Thymus (tissue), 11 donors: ENCODE data around the gene MYOM3. TPM values are rescaled to one million over a fixed set of nuclear protein-coding genes. Genes with fewer than 3 reads are reported as not detected.

Source experiments
- DNase-seq, 9 donors: peaks; one replicate each; pipeline ENCODE4 v3.0.0-alpha.2; 2013; ENCODE audit warnings: low spot score in 9 of 9, low read depth in 6 of 9, missing footprints in 1 of 9
- H3K27ac ChIP-seq, 2 donors: one replicate each; pipeline ENCODE4 v1.5.1; 2013; ENCODE audit warnings: control low read depth in 1 of 2, low read depth in 1 of 2, low read length in 1 of 2, mild to moderate bottlenecking in 1 of 2, moderate library complexity in 1 of 2
- H3K27me3 ChIP-seq, 2 donors: one replicate each; pipeline ENCODE4 v1.5.1; 2013; ENCODE audit warnings: low read length in 1 of 2; ENCODE audit not compliant: control insufficient read depth in 2 of 2, insufficient read depth in 1 of 2
- H3K36me3 ChIP-seq, 2 donors: one replicate each; pipeline ENCODE4 v1.5.1; 2013; ENCODE audit warnings: low read length in 1 of 2, mild to moderate bottlenecking in 1 of 2, moderate library complexity in 1 of 2; ENCODE audit not compliant: control insufficient read depth in 2 of 2, insufficient read depth in 2 of 2
- H3K4me1 ChIP-seq, 2 donors: one replicate each; pipeline ENCODE4 v1.5.1; 2013; ENCODE audit warnings: low read length in 2 of 2; ENCODE audit not compliant: control insufficient read depth in 2 of 2, insufficient read depth in 2 of 2
- H3K4me3 ChIP-seq, 2 donors: one replicate each; pipeline ENCODE4 v1.5.1; 2013; ENCODE audit warnings: low read length in 2 of 2, control low read depth in 1 of 2, mild to moderate bottlenecking in 1 of 2
- H3K9me3 ChIP-seq, 2 donors: one replicate each; pipeline ENCODE4 v1.5.1; 2013; ENCODE audit warnings: low read length in 1 of 2, mild to moderate bottlenecking in 1 of 2; ENCODE audit not compliant: control insufficient read depth in 2 of 2, insufficient read depth in 1 of 2
- WGBS: extraction: QIAGEN DNeasy Blood & Tissue Kit; methylation state at CpG from one replicate; pipeline ENCODE4 v1.1.7; 2013; 5-methylcytosine and 5-hydroxymethylcytosine counted together
- polyA plus RNA-seq: library from polyadenylated mRNA; stranded (reverse); fragments of 200-250 nt; gene quantifications from one replicate; pipeline ENCODE4 v1.2.3, GENCODE V29; 2013
- total RNA-seq: library from RNA; stranded (reverse); fragments of 120-200 nt; gene quantifications from one replicate; pipeline ENCODE4 v1.2.4, GENCODE V29; 2013
- donor health status: healthy.

The MYOM3 gene
- total and polyA plus RNA-seq, 2 donors: 0.71 to 1.5 TPM

DNA sequence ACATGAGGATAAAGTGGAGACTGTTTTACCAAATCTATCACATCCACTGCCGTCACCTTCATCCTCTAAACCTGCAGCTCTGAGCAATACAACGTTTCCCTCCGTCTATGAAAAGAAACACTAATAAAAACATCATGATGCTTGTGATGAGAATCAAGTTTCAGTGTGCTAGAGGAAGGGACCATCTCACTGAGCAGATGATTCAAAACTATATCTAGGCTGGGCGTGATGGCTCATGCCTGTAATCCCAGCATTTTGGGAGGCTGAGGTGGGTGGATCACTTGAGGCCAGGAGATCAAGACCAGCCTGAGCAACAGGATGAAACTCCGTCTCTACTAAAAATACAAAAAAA is 14.7 kb upstream of the MYOM3 start:
- Histone ChIP-seq H3K36me3 (no peaks in the 10 kb centered on the region), H3K4me1 (no peaks in the 10 kb centered on the region), H3K4me3 (no peak overlapping the region), H3K9me3 (peaks cover 0 to 4% of the 10 kb centered on the region in 2 donors), H3K27me3 (peaks cover 0 to 3% of the 10 kb centered on the region in 2 donors), H3K27ac (no peak overlapping the region)
- WGBS: 85% methylated on average over 5 of the region's 5 CpGs
- DNase-seq: no peak

GRCh38 chr1:24126018-24126671 is 14.2 kb upstream of the MYOM3 start:
- H3K4me1 ChIP-seq: no peaks in the 10 kb centered on the region
- peaks cover 0 to 3% of the 10 kb centered on the region in 2 donors for H3K27me3 ChIP-seq
- H3K9me3 ChIP-seq: peaks cover 0 to 4% of the 10 kb centered on the region in 2 donors
- H3K27ac ChIP-seq: no peak overlapping the region
- 57% methylated on average over 6 of the region's 6 CpGs for WGBS
- H3K36me3 ChIP-seq: no peaks in the 10 kb centered on the region
- H3K4me3 ChIP-seq: no peak overlapping the region
- DNase-seq: no peak

DNA sequence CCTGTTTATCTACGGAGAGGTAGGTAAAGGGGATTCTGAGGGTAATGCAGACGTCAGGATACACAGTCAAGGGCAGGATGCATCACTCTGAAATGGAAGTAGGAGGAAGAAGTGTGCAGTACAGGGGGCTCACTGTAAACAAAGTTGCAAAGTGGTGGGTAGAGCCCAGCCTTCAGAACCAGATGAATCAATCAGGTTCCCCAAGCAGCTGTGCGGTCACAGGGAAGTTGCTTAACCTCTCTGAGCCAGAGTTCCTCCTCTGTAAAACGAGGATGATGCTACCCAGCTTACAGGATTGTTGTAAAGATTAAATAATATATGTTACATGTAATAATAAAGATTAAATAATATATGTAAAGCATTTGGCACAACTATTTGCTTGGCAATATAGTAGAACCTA is 13.5 kb upstream of the MYOM3 start:
- Histone ChIP-seq H3K4me1 (peaks cover 0 to 3% of the 10 kb centered on the region in 2 donors), H3K27ac (no peak overlapping the region), H3K4me3 (no peak overlapping the region), H3K9me3 (no peaks in the 10 kb centered on the region), H3K27me3 (peaks cover 0 to 3% of the 10 kb centered on the region in 2 donors), H3K36me3 (no peaks in the 10 kb centered on the region)
- no peak for DNase-seq
- WGBS: 85% methylated on average over 4 of the region's 4 CpGs

DNA sequence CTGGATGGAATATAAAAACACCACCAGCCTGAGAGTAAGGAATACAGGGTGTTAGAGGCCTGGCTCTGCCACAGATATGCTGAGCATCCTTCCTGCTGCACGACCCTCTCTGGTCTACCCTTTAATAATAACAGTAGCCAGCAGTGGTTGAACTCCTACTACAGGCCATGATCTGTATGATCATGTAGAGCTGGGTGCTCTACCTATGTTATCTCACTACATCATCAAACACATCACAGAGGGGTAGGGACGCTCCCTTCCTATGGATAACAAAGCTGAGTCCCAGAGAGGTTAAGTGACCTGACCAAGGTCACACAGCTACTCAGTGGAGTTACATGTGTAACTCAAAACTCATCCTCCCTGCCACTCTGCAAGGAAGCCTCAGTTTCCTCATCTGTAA is 13.0 kb upstream of the MYOM3 start:
- WGBS: 94% methylated on average over 2 of the region's 2 CpGs
- peaks cover 0 to 3% of the 10 kb centered on the region in 2 donors for H3K4me1 ChIP-seq
- no peaks in the 10 kb centered on the region for H3K36me3 ChIP-seq
- no peak for DNase-seq
- H3K4me3 ChIP-seq: no peak overlapping the region
- no peaks in the 10 kb centered on the region for H3K9me3 ChIP-seq
- no peak overlapping the region for H3K27ac ChIP-seq
- peaks cover 0 to 3% of the 10 kb centered on the region in 2 donors for H3K27me3 ChIP-seq

- Histone ChIP-seq H3K27me3 (peaks cover 0 to 3% of the 10 kb centered on the region in 2 donors), H3K9me3 (no peaks in the 10 kb centered on the region), H3K4me3 (no peak overlapping the region), H3K27ac (no peak overlapping the region), H3K36me3 (no peaks in the 10 kb centered on the region), H3K4me1 (peaks cover 0 to 3% of the 10 kb centered on the region in 2 donors)
- no peak for DNase-seq
- WGBS: 92% methylated on average over 6 of the region's 6 CpGs
Measured at GRCh38 chr1:24123611-24124010, 11.7 kb upstream of the MYOM3 start.

DNA sequence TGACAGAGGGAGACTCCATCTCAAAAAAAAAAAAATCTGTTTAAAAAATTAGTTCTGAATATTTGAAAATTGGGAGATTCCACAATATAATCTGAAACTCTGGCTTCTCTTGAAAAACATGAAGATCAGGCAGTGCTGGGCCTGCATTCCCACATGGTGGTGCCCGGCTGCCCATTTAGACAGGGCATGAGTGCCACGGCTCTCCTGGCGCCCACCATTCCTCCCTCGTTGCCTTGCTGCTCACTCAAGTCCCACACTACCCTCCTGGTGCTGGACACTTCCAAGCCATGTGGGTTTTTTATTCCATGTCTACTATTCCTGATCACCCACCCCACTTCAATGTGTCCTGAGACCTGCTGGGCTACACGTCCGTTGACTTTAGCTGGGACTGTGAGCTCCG is 10.8 kb upstream of the MYOM3 start:
- Histone ChIP-seq H3K4me3 (no peak overlapping the region), H3K4me1 (peaks cover 0 to 3% of the 10 kb centered on the region in 2 donors), H3K36me3 (no peaks in the 10 kb centered on the region), H3K9me3 (no peaks in the 10 kb centered on the region), H3K27me3 (peaks cover 0 to 3% of the 10 kb centered on the region in 2 donors), H3K27ac (no peak overlapping the region)
- WGBS: 97% methylated on average over 7 of the region's 7 CpGs
- DNase-seq: no peak

GRCh38 chr1:24121406-24121805 is 9.5 kb upstream of the MYOM3 start:
- Histone ChIP-seq H3K9me3 (no peaks in the 10 kb centered on the region), H3K36me3 (no peaks in the 10 kb centered on the region), H3K27ac (no peak overlapping the region), H3K4me3 (no peak overlapping the region), H3K4me1 (peaks cover 0 to 3% of the 10 kb centered on the region in 2 donors), H3K27me3 (peaks cover 0 to 7% of the 10 kb centered on the region in 2 donors)
- no peak for DNase-seq
- 93% methylated on average over 14 of the region's 14 CpGs for WGBS

DNA sequence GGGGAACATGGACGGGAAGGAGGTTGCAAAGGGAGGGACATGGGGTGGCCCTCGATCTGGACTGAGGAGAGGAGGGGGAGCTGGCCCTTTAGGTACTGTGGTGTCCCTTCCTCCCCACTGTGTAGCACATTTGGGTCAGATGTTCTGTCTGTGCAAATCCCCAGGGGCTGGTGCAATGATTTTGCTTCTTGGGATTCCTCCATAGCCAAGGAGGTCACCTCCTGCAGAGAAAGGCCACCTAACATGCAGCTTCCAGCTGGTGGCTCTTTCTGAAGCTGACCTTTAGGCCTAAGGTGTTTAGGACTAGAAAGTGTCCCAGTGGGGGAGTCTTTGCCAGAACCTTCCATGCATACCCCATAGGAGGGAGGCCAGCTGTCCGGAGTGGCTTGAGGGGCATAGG is 9.0 kb upstream of the MYOM3 start:
- Histone ChIP-seq H3K36me3 (no peaks in the 10 kb centered on the region), H3K27ac (no peak overlapping the region), H3K9me3 (no peaks in the 10 kb centered on the region), H3K27me3 (peaks cover 0 to 6% of the 10 kb centered on the region in 2 donors), H3K4me3 (no peak overlapping the region), H3K4me1 (peaks cover 0 to 3% of the 10 kb centered on the region in 2 donors)
- 57% methylated on average over 3 of the region's 3 CpGs for WGBS
- DNase-seq: no peak

DNA sequence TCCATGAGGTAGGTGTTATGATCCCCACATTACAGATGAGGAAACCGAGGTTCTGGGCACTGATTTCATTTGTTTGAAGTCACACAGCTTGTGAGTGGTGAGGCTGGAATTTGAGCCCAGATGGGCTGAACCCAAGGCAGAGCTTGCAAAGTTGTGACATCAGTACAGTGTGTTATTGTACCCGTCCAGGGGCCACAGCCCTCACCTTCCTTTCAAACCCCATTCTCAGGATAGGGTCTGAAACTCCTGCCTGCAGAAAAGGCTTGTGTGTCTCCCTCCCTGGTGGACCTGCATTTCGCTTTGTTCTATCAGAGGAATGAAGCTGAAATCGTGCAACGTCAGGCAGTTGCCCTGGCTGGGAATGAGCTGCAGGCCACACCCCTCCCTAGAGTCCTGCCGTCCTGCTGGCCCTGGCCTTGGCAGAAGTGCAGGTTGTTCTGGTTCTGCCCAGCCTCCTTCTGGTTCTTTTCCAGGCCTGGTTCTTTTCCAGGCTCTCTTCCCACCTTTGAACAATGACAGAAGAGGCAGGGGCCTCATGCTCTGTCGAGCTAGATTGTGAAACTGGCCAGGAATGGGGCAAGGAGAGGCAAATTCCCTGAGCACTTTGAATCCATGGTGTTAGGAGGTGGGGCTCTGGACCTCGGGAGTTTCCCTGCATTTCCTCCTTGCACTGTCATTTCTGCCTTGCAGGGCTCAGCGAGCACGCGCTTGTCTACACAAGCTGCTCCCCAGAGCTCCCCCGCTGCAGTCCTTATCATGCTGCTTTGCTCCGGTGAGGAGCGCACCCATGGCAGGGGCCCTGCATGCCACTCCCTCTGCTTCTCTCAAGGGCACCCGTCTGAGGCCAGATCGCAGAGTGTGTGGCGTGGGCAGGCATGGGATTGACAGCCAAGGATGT is 8.2 kb upstream of the MYOM3 start:
- Histone ChIP-seq H3K4me1 (peaks cover 0 to 3% of the 10 kb centered on the region in 2 donors), H3K27me3 (peaks cover 0 to 5% of the 10 kb centered on the region in 2 donors), H3K27ac (no peak overlapping the region), H3K4me3 (no peak overlapping the region), H3K36me3 (no peaks in the 10 kb centered on the region), H3K9me3 (no peaks in the 10 kb centered on the region)
- no peak for DNase-seq
- 81% methylated on average over 17 of the region's 17 CpGs for WGBS
